GM18520 (cell line): ENCODE results near the gene FAN1.
"Not testable (repeated sequence)": the region's sequence is repeated elsewhere in the genome, so short reads cannot be mapped to it uniquely, and the experiment has no call there.

ENCODE experiments used
- ATAC-seq: cut with Tn5 transposase; IDR thresholded peaks from one replicate; pipeline ENCODE4 v1.9.1; 2021; ENCODE audit not compliant: unreplicated experiment

FAN1 gene

DNA sequence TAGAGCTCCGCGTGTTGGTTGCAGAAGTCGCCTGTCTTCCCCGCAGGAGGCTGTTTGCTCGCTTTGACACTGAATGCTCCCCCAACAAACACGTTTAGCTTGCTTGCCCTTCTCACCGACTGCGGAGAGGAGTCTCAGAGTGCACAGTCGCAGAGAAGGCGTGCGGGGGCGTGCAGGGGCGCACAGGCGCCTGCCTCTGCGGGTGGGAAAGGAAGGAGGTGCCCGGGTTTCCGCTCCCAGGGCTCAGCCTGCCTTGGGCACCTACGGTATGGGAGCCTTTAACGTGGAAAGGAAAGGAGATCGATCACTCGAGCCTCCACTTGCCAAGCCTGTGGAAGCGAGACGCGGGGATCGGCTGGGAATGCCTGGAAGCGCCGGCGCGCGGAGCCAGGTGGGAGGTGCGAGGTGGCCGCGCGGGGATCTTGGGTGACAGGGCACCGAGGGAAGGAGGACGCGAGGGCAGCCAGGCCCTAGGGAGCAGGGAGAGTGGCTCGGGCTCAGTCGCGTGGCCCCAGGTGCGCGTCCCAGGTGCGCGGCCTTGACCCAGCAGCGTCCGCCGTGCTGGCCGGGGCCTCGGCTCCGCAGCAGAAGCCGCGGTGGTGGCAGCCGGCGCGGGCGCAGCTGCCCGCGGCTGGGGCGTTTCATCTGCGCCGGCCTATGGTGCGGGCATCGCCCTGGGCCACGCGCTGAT is at the start of gene FAN1:
Gene FAN1, plus strand, starts transcription at position 419 of the 691 bp plus-strand sequence. CDS start 749 bp downstream, outside the sequence.
- peak; percentile 64 for ATAC-seq

DNA sequence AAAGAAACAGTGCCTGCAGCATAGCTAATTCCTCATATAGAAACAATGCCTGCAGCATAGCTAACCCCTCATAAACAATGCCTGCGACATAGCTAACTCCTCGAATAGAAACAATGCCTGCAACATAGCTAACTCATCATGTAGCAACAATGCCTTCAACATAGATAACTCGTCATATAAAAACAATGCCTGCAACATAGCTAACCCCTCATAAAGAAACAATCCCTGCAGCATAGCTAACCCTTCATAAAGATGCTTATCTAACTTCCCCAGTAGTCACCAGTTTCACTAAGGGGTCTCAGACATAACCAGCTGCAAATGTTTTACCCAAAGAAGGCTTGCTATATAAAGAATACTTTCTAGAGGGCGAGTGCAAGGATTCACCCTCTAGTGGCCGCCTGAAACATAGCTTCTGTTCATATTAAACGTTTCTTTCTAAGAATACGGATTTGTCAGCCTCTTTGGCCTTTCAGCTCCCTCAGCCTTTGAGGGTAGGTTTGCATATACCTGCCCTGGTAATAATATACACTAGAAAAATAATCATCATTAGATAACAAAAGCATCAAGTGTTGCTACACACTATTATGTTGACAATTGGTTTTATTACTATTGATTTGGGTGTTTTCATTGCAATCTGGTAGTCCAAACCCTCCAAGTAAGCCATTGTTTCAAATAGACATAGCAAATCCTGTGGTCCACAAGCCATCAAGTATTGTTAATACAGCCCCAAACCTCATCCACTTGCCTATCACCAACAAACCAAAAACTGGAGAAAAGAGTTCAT is 44.4 kb upstream of the FAN1 start:
- ATAC-seq, result no peak

DNA sequence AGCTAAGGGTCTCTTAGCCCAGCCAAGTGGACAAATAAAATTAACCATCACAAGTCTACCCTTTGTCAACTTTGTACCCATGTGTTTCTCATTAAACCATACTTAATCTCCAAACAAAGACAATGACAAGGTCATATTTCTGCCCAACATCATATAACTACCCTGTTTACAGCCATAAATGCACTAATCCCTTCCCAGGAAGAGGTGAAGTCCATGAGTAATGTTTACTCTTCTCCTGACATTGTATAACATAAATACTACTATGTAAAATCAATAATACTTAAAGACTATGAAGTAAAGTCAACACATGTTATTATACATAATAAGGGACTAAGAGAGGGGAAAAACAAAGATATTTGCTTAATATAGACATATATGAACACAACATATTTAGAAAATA is 38.5 kb upstream of the FAN1 start:
- no peak for ATAC-seq

DNA sequence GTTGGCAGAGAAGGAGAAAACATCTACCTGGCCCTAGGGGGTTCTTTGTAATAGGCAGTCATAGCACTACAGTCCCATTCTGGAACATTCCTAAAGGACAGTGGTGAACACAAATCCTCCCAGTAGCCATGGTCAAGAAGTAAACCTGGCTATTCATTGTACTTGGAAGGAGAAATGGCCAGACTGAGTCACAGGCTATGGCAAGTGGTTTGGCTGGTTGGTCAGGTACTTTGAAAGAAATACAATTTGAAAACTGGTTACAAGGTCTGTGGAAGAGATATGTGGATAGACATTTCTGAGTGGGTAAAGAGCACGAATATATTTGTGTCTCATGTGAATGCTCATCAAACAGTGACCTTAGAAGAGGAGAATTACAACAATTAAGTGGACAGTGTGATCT is 33.0 kb upstream of the FAN1 start:
- ATAC-seq, result no peak

DNA sequence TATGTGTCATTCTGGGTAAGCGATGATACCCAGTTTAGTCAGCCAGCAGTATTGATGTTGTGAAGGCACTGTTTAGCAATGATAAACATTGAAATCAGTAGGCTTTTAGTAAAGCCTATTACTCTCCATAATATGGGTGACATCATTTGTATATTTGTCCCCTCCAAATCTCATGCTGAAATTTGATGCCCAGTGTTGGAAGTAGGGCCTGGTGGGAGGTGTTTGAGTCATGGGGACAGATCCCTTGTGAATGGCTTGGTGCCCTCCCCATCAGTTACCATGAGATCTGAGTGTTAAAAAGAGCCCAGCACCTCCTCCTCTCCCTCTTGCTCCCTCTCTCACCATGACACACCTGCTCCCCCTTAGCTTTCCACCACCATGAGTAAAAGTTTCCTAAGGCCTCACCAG is 31.4 kb upstream of the FAN1 start:
- no peak for ATAC-seq

DNA sequence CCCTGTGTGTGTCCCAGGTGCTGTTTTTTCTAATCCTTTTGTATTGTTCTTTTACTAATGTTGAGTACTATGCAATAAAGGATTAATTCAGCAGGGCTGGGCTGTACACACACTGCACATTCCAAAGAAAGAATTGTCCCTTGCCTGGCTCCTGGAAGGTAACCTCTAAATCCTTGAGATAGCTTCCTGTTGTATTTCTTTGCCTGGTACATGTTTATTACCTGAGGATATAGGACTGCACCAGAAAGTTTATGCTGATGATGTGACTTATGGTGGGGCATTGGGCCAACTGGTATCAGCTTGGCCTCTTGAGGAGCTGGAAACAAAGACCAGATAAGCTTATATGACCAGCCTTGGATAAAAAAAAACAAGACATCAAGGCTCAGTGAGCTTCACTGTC is 26.6 kb upstream of the FAN1 start:
- ATAC-seq, result no peak

DNA sequence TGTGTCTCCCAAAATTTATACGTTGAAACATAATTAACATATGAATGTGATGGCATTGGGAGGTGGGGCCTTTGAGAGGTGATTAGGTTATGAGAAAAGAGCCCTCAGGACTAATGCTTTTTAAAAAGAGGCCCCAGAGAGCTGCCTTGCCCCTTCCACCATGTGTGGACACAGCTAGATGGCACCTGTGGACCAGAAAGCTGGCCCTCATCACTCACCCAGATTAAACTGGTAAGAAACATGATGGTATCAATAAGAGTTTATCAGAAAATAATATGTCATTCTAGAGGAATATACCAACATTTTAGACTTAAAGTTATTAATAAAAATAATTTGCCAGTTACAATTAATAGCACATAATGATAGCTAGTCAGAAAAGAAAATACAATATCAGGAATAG is 25.2 kb upstream of the FAN1 start:
- no peak for ATAC-seq

DNA sequence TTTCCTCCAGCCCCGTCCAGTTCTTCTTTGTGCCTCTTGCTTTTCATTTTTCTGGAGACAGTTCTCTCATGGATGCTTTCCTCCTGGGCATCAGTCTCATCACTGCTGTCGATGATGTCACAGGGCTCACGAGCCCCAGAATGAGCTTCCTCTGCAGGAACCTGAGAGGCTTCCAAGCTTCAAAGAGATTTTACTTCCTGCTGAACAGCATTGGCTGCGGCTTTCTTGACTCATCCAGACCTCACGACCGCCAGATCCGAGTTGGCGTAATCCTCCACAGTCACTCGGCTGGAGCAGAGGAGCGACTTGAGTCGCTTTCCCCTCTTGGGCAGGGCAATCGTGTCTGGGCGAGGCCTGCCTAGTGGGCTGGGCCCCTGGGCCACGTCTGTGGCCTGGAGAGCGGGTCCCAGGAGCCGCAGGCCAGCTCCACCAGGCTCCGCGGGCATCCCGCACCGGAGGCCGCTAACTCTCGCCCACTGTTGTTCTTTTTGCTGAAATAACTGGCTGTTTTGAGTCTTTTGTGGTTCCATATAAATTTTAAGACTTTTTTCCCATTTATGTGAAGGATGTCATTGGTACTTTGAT is 20.8 kb upstream of the FAN1 start:
- no peak for ATAC-seq

DNA sequence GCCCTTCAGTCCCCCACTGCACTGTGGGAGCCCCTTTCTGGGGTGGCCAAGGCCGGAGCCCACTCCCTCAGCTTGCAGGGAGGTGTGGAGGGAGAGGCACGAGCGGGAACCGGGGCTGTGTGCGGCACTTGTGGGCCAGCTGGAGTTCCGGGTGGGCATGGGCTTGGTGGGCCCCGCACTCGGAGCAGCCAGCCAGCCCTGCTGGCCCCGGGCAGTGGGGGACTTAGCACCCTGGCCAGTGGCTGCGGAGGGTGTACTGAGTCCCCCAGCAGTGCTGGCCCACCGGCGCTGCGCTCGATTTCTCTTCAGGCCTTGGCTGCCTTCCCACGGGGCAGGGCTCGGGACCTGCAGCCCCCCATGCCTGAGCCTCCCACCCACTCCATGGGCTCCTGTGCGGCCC is 20.0 kb upstream of the FAN1 start:
- ATAC-seq, result not testable (repeated sequence)

DNA sequence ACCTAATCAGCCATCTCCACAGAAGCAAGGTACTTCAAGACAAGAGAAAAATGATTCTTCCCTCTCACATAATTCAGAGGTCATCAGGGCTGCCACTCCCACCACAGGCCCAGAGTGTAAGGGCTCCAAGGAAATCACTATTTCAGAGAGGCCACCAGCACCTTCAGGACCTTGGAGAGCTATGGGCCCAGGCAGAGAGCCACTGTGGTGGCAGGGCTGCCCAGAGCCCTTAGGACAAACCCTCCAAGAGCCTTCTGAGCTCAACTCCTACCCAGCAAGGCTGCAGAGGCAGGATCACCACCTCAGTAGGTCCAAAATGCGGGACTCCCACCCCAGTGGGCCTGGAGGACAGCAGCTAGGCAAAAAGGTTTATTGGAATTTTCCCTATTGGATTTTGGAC is 17.9 kb upstream of the FAN1 start:
- ATAC-seq, result no peak

DNA sequence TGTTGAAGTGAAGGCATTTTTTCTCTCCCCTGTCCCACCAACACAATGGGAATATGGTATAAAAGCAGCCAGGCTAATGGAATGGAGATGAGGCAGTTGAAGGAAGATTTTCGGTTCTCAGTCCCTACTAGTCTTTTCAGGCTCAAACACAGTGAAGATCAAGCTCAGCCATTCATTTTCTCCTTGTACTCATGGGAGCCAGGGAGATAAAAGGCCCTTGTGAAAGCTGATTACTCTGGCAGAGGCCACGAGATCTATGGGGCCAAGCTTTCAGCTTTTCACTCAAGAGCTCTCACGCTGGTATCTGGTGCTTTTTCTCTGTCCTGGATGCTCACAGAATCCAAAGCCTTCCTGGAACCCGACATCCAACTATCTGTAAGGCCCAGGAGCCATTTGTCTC is 14.5 kb upstream of the FAN1 start:
- no peak for ATAC-seq

DNA sequence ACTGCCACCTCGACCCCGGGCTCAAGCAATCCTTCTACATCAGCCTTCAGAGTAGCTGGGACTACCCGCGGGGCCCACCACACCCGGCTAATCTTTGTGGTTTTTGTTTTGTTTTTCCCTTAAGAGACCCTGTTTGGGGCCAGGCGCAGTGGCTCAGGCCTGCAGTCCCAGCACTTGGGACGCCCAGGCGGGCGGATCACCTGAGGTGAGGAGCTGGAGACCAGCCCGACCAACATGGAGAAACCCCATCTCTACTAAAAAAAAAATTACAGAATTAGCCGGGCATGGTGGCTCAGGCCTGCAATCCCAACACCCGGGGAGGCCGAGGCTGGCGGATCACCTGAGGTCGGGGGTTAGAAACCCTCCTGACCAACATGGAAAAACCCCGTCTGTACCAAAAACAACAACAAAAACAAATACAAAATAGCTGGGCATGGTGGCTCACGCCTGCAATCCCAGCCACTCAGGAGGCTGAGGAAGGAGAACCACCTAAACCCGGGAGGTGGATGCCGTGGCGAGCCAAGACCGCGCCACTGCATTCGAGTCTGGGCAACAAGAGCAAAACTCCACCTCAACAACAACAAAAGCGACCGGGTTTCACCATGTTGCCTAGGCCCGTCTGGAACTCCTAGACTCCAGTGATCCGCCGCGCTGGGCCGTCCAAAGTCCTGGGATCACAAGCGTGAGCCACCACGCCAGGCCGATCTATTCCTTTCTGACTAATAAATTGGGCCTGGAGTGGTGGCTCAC is 8.1 kb upstream of the FAN1 start:
- no peak for ATAC-seq

DNA sequence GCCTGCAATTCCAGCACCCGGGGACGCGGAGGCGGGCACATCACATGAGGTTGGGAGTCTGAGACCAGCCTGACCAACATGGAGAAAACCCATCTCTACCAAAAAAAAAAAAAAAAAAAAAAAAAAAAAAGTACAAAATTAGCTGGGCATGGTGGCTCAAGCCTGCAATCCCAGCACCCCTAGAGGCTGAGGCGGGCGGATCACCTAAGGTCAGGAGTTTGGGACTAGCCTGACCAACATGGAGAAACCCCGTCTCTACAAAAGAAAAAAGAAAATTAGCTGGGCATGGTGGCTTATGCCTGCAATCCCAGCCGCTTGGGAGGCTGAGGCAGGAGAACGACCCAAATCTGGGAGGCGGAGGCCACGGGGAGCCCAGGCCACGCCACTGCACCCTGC is 7.5 kb upstream of the FAN1 start:
- ATAC-seq, result no peak

DNA sequence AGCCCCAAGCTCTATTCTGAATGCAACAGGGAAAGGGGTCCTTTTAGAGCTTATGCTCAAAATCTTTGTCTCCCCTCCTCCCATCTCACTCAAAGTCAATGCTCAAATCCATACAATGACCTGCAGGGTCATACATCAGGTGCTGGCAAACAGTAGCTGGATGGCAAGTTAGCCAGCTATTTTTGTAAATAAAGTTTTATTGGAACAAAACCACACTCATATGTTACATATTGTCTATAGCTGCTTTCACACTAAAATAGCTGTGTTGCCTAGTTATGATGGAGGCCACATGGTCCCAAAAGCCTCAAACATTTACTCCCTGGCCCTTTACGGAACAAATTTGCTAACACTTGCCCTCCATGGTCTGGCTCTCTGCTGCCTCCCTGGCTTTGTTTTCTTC is 1.8 kb upstream of the FAN1 start:
- ATAC-seq, result no peak

DNA sequence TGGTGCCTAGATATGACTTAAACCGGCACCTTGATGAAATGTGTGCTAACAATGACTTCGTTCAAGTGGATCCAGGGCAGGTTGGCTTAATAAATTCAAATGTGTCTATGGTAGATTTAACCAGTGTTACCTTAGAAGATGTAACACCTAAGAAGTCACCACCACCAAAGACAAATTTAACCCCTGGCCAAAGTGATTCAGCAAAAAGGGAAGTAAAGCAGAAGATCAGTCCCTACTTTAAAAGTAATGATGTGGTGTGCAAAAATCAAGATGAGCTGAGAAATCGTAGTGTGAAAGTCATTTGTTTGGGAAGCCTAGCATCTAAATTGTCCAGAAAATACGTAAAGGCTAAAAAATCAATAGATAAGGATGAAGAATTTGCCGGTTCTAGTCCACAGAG is 1.1 kb downstream of the FAN1 start:
- ATAC-seq, result no peak

DNA sequence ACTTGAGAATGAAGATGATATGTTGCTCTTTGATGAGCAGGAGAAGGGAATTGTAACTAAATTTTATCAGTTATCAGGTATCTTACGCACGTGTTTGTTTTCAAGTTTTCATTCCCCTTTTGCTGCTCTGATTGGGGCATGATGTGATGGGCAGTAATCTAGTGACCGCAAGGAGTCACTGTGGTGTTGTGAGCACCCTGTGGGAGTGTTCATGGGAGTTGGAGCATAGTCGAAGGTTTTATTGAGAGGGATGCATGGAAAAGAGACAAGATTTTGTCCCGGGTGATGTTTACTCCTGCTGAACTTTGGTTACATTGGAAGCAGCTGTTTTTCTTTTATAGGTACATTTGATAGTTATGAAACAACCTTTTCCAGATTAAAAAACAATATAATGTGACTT is 2.1 kb downstream of the FAN1 start:
- ATAC-seq, result no peak

DNA sequence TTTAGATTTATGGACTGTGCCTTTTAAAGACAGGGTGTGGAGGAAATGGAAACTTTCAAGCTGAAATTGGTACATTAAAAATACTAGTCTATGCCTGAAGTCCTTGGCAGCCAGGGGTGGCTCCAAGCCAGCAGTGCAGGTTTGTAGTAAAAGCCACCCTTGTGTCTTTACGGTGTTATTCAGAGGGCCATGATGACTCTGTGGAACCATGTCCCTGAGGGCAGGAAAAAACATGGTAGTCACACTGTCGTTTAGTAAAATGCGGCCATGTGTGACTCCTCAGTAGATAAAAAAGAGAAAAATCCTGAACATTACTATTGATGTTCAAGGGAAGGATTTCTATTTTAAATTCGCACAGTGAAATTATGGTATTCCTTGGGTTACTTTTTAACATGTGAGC is 2.7 kb downstream of the FAN1 start:
- no peak for ATAC-seq

DNA sequence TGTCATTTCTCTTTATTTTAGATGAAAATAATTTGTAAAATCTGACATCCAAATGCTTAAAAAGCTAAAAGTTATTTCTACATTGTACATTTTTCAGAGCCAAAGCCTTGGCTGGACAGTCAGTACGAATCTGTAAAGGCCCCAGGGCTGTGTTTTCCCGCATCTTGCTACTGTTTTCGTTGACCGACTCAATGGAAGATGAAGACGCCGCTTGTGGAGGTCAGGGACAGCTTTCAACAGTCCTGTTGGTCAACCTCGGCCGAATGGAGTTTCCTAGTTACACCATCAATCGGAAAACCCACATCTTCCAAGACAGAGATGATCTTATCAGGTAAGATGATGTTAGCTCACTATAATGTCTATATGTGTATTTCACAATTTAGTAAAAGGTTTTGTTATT is 10.0 kb downstream of the FAN1 start:
- no peak for ATAC-seq

DNA sequence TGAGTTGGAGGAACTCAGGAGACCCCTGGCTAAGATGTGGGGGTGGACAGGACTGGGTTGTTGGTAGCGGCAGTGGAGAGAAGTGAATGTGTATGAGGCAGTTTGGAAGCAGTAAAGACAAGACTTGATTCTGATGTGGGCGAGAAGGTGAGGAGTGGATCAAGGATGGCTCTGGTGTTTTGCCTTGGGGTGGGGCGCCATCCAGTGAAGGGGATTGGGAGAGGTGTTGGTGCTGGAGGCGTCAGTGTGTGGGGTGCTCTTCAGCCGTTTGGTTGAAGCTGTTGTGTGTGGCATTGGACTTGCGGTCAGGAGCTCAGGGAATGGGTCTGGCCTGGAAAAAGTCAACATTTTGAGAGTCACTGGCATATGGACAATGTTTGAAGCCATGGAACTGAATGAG is 13.3 kb downstream of the FAN1 start:
- ATAC-seq, result no peak

DNA sequence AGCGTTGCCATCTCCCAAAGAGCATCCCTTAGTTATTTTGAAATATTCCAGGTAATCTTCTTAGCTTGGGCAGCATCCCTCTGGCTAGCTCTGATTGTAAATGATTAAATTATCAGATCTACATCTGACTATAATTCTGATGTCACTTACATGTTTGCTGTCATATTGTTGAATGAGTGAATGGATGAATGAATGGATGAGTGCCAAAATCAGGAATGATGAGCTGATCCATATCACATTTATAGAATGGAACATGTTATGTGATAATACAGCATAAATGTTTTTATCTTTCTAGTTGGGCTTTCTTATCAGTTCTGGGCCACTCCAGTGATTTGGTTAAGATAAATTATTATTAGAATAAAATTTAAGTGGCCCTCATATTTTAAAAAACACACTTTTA is 14.0 kb downstream of the FAN1 start:
- ATAC-seq, result no peak

DNA sequence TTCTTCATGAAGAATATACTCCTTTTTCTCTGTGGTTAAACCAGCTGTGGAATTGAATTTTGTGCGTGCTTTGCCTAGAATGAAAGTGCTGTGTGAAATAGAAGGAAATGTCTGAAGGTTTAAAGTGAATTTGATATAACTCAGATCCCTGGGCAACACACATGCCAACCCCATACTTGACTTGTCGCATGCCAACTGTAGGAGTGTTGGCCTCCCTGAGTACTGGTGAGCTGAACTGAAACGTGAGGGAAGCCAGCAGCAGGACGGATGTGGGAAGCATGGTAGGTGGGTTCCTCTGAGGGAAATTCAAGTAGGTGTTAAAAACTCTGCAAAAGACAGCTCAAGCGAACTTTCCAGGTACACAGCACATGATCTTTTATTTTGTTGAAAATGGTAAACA is 14.7 kb downstream of the FAN1 start:
- no peak for ATAC-seq
